ENCODE results near the gene ERBB4. TPM values are rescaled to one million over a fixed set of nuclear protein-coding genes. Genes with fewer than 3 reads are reported as not detected.

ERBB4 gene
- total RNA-seq, 2 experiments from 2014 or later, result not detected

DNA sequence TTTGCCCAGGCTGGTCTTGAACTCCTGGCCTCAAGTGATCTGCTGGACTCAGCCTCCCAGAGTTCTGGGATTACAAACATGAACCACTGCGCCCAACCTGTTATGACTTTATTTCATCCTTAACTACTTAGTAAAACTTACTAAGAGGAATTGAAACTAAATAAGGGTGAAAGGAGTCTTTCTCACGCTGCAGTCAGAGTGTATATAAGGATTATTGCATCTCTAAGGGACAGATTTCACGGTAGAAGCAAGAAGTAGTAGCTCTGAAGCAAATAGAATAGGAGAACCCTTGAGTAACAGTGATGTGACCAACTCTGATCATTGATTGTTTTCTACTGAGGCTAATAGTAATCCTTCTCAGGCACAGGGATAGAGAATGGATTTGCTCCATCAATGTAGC is 1022.1 kb downstream of the ERBB4 start:
- H3K9me3 ChIP-seq (ENCODE audit: low read length), result no peaks in the 10 kb centered on the region
- no peaks in the 10 kb centered on the region for H3K79me2 ChIP-seq (ENCODE audit: insufficient read depth, low read depth, low read length)
- no peak overlapping the region for H3K27ac ChIP-seq (ENCODE audit: low read depth, low read length, poor library complexity, severe bottlenecking)
- no peak overlapping the region for H3K4me3 ChIP-seq (ENCODE audit: low read depth, low read length, poor library complexity, severe bottlenecking)
- no peaks in the 10 kb centered on the region for H3K4me1 ChIP-seq (ENCODE audit: insufficient read depth, low read length, poor library complexity, severe bottlenecking)
- CTCF ChIA-PET (ENCODE audit: unreplicated experiment), result no interaction called here
- no peak for TF ChIP-seq EZH2phosphoT487 (IDR thresholded peaks at IDR 0.05; ENCODE audit: borderline replicate concordance, low read depth, low read length)
- TF ChIP-seq, protein P1, sequence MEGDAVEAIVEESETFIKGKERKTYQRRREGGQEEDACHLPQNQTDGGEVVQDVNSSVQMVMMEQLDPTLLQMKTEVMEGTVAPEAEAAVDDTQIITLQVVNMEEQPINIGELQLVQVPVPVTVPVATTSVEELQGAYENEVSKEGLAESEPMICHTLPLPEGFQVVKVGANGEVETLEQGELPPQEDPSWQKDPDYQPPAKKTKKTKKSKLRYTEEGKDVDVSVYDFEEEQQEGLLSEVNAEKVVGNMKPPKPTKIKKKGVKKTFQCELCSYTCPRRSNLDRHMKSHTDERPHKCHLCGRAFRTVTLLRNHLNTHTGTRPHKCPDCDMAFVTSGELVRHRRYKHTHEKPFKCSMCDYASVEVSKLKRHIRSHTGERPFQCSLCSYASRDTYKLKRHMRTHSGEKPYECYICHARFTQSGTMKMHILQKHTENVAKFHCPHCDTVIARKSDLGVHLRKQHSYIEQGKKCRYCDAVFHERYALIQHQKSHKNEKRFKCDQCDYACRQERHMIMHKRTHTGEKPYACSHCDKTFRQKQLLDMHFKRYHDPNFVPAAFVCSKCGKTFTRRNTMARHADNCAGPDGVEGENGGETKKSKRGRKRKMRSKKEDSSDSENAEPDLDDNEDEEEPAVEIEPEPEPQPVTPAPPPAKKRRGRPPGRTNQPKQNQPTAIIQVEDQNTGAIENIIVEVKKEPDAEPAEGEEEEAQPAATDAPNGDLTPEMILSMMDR (conservative IDR thresholded peaks at IDR 0.05; ENCODE audit: low read length), result no peak
- H3K36me3 ChIP-seq (ENCODE audit: insufficient read depth, low read length), result no peaks in the 10 kb centered on the region
- no peak overlapping the region for H2AFZ ChIP-seq (ENCODE audit: low read length)
- no peaks in the 10 kb centered on the region for H3K9me2 ChIP-seq (ENCODE audit: insufficient read depth, low read length)
- DNase-seq (ENCODE audit: low spot score), result no peak
- no TSS peak for BruUV-seq (replicated peaks)
- H3K4me2 ChIP-seq (ENCODE audit: low read length), result no peak overlapping the region
- intact Hi-C loops (cut with micrococcal nuclease; ENCODE audit: unreplicated experiment), result no loop called here
- POLR2A ChIA-PET, result interaction anchor here (1.4 kb wide), 1 partner anchor 14 kb away, joined by 4 read pairs; no protein-coding TSS in a partner anchor
- no peaks in the 10 kb centered on the region for H4K20me1 ChIP-seq (ENCODE audit: insufficient read depth, low read length)

- no peak overlapping the region for H3K4me3 ChIP-seq (ENCODE audit: low read depth, low read length, poor library complexity, severe bottlenecking)
- ChIA-PET CTCF (ENCODE audit: unreplicated experiment) (no interaction called here), POLR2A (no interaction called here)
- TF ChIP-seq, protein P1 (conservative IDR thresholded peaks at IDR 0.05; ENCODE audit: low read length), result no peak
- no peak for TF ChIP-seq EZH2phosphoT487 (IDR thresholded peaks at IDR 0.05; ENCODE audit: borderline replicate concordance, low read depth, low read length)
- no peak overlapping the region for H3K27ac ChIP-seq (ENCODE audit: low read depth, low read length, poor library complexity, severe bottlenecking)
- H2AFZ ChIP-seq (ENCODE audit: low read length), result no peak overlapping the region
- no peak for DNase-seq (ENCODE audit: low spot score)
- BruUV-seq (replicated peaks), result no TSS peak
- no peaks in the 10 kb centered on the region for H3K79me2 ChIP-seq (ENCODE audit: insufficient read depth, low read depth, low read length)
- no peak overlapping the region for H3K4me2 ChIP-seq (ENCODE audit: low read length)
- H3K9me2 ChIP-seq (ENCODE audit: insufficient read depth, low read length), result no peaks in the 10 kb centered on the region
- H3K36me3 ChIP-seq (ENCODE audit: insufficient read depth, low read length), result no peaks in the 10 kb centered on the region
- no peaks in the 10 kb centered on the region for H3K4me1 ChIP-seq (ENCODE audit: insufficient read depth, low read length, poor library complexity, severe bottlenecking)
- no peaks in the 10 kb centered on the region for H4K20me1 ChIP-seq (ENCODE audit: insufficient read depth, low read length)
- no peaks in the 10 kb centered on the region for H3K9me3 ChIP-seq (ENCODE audit: low read length)
- intact Hi-C loops (cut with micrococcal nuclease; ENCODE audit: unreplicated experiment), result no loop called here
Observed at GRCh38 chr2:211514049-211514448, 1024.6 kb downstream of the ERBB4 start.

GRCh38 chr2:211513446-211513845 is 1025.2 kb downstream of the ERBB4 start:
- Histone ChIP-seq H2AFZ (ENCODE audit: low read length) (no peak overlapping the region), H3K4me3 (ENCODE audit: low read depth, low read length, poor library complexity, severe bottlenecking) (no peak overlapping the region), H3K79me2 (ENCODE audit: insufficient read depth, low read depth, low read length) (no peaks in the 10 kb centered on the region), H3K36me3 (ENCODE audit: insufficient read depth, low read length) (no peaks in the 10 kb centered on the region), H3K9me3 (ENCODE audit: low read length) (no peaks in the 10 kb centered on the region), H3K9me2 (ENCODE audit: insufficient read depth, low read length) (no peaks in the 10 kb centered on the region), H4K20me1 (ENCODE audit: insufficient read depth, low read length) (no peaks in the 10 kb centered on the region), H3K4me1 (ENCODE audit: insufficient read depth, low read length, poor library complexity, severe bottlenecking) (no peaks in the 10 kb centered on the region), H3K27ac (ENCODE audit: low read depth, low read length, poor library complexity, severe bottlenecking) (no peak overlapping the region), H3K4me2 (ENCODE audit: low read length) (no peak overlapping the region)
- CTCF ChIA-PET (ENCODE audit: unreplicated experiment), result no interaction called here
- intact Hi-C loops (cut with micrococcal nuclease; ENCODE audit: unreplicated experiment), result no loop called here
- POLR2A ChIA-PET, result no interaction called here
- TF ChIP-seq, protein P1 (conservative IDR thresholded peaks at IDR 0.05; ENCODE audit: low read length), result no peak
- no peak for TF ChIP-seq EZH2phosphoT487 (IDR thresholded peaks at IDR 0.05; ENCODE audit: borderline replicate concordance, low read depth, low read length)
- no peak for DNase-seq (ENCODE audit: low spot score)
- no TSS peak for BruUV-seq (replicated peaks)
